BLaER1 treated with 17β-estradiol and CSF1 and Interleukin-3, amounts not matched to agents 10 nM and 100 nM (cell line): Measurements from ENCODE around the gene CD160.
"Not testable (repeated sequence)": the region's sequence is repeated elsewhere in the genome, so short reads cannot be mapped to it uniquely, and the experiment has no call there.

ENCODE experiments used
- H3K27ac ChIP-seq, 11 experiments: shearing (Covaris generic); formaldehyde crosslinking; 2 replicates each; pipeline ENCODE4 v1.8.1; 2022
- H3K27me3 ChIP-seq, 11 experiments: shearing (Covaris generic); formaldehyde crosslinking; 2 replicates each; pipeline ENCODE4 v1.8.1; 2022
- H3K36me3 ChIP-seq, 11 experiments: shearing (Covaris generic); formaldehyde crosslinking; 2 replicates each; pipeline ENCODE4 v1.8.1; 2022
- H3K4me1 ChIP-seq, 10 experiments: shearing (Covaris generic); formaldehyde crosslinking; 2 replicates each; pipeline ENCODE4 v1.8.1; 2022
- H3K4me2 ChIP-seq, 11 experiments: shearing (Covaris generic); formaldehyde crosslinking; 2 replicates each; pipeline ENCODE4 v1.8.1; 2022
- H3K4me3 ChIP-seq, 10 experiments: shearing (Covaris generic); formaldehyde crosslinking; 2 replicates each; pipeline ENCODE4 v1.8.1; 2022
- H3K9ac ChIP-seq, 11 experiments: shearing (Covaris generic); formaldehyde crosslinking; 2 replicates each; pipeline ENCODE4 v1.8.1; 2022
- H3K9me3 ChIP-seq, 11 experiments: shearing (Covaris generic); formaldehyde crosslinking; replicated peaks in 1 of 11; 2 replicates each; pipeline ENCODE4 v1.8.1; 2022
- H4K20me1 ChIP-seq, 11 experiments: shearing (Covaris generic); formaldehyde crosslinking; 2 replicates each; pipeline ENCODE4 v1.8.1; 2022
- Cebpa-rat ChIP-seq, 11 experiments: shearing (Covaris generic); IDR thresholded peaks; 2 replicates each; pipeline ENCODE4 v1.8.1; 2022

The CD160 gene

GRCh38 chr1:145719230-145720079, at the start of gene CD160:
CD160 (plus strand) TSS chr1:145719499; CDS start chr1:145728328, 8,829 bp downstream.
- TF ChIP-seq Cebpa-rat (IDR thresholded peaks at IDR 0.05) = no peak
- Histone ChIP-seq H4K20me1 (peaks cover 0 to 7% (median 0%) of the 10 kb centered on the region in 11 experiments; a peak in 1 of 22 replicates), H3K9me3 (no peaks in the 10 kb centered on the region), H3K4me3 (no peak within 1 kb of the TSS), H3K9ac (no peak within 1 kb of the TSS), H3K36me3 (no peaks in the 10 kb centered on the region), H3K27me3 (peaks cover 12 to 22% (median 17%) of the 10 kb centered on the region in 11 experiments; a peak in 20 of 22 replicates), H3K4me2 (no peak within 1 kb of the TSS), H3K27ac (no peak within 1 kb of the TSS), H3K4me1 (peaks cover 0 to 10% (median 4%) of the 10 kb centered on the region in 10 experiments; a peak in 7 of 20 replicates)

GRCh38 chr1:145670995-145671745, 48.1 kb upstream of the CD160 start:
- not testable (repeated sequence) for H3K36me3 ChIP-seq

GRCh38 chr1:145673217-145673616, 46.1 kb upstream of the CD160 start:
- H4K20me1 ChIP-seq, H3K4me3 ChIP-seq, H3K9me3 ChIP-seq, H3K4me1 ChIP-seq, H3K36me3 ChIP-seq, H3K9ac ChIP-seq, H3K27me3 ChIP-seq, H3K4me2 ChIP-seq, H3K27ac ChIP-seq: not testable (repeated sequence)

More at GRCh38 chr1:145670995-145671745, 48.1 kb upstream of the CD160 start:
- not testable (repeated sequence) for H3K4me3 ChIP-seq, H3K27me3 ChIP-seq, H3K4me2 ChIP-seq, H3K27ac ChIP-seq, H3K9ac ChIP-seq, H3K9me3 ChIP-seq, H3K4me1 ChIP-seq, H4K20me1 ChIP-seq

GRCh38 chr1:145684858-145685257, 34.4 kb upstream of the CD160 start:
- H3K9ac ChIP-seq, H3K36me3 ChIP-seq, H3K27me3 ChIP-seq, H3K4me1 ChIP-seq, H3K27ac ChIP-seq, H3K4me2 ChIP-seq, H4K20me1 ChIP-seq, H3K4me3 ChIP-seq, H3K9me3 ChIP-seq: not testable (repeated sequence)

GRCh38 chr1:145686078-145686477, 33.2 kb upstream of the CD160 start:
- peaks cover 12 to 18% (median 15%) of the 10 kb centered on the region in 10 experiments for H3K4me1 ChIP-seq
- H4K20me1 ChIP-seq, H3K9ac ChIP-seq, H3K4me2 ChIP-seq, H3K27me3 ChIP-seq, H3K27ac ChIP-seq, H3K4me3 ChIP-seq, H3K36me3 ChIP-seq, H3K9me3 ChIP-seq: not testable (repeated sequence)

- Histone ChIP-seq H3K4me1 (peaks cover 18 to 21% (median 19%) of the 10 kb centered on the region in 10 experiments), H3K9ac (no peak overlapping the region), H3K27ac (no peak overlapping the region), H3K4me3 (no peak overlapping the region), H3K27me3 (no peaks in the 10 kb centered on the region), H3K36me3 (no peaks in the 10 kb centered on the region), H3K4me2 (no peak overlapping the region), H3K9me3 (no peaks in the 10 kb centered on the region), H4K20me1 (no peaks in the 10 kb centered on the region; a peak in 1 of 22 replicates)
- no peak for TF ChIP-seq Cebpa-rat (IDR thresholded peaks at IDR 0.05)
Observed at GRCh38 chr1:145688328-145688727, 31.0 kb upstream of the CD160 start.

GRCh38 chr1:145688924-145689323, 30.4 kb upstream of the CD160 start:
- Histone ChIP-seq H3K27me3 (no peaks in the 10 kb centered on the region), H3K4me1 (peaks cover 18 to 21% (median 19%) of the 10 kb centered on the region in 10 experiments), H3K4me3 (no peak overlapping the region), H3K9me3 (no peaks in the 10 kb centered on the region), H3K36me3 (no peaks in the 10 kb centered on the region), H3K4me2 (no peak overlapping the region), H3K9ac (no peak overlapping the region), H3K27ac (no peak overlapping the region), H4K20me1 (no peaks in the 10 kb centered on the region; a peak in 1 of 22 replicates)
- TF ChIP-seq Cebpa-rat (IDR thresholded peaks at IDR 0.05) = no peak

GRCh38 chr1:145689922-145690321, 29.4 kb upstream of the CD160 start:
- no peaks in the 10 kb centered on the region for H3K36me3 ChIP-seq
- no peak overlapping the region; a peak in 1 of 22 replicates for H3K9ac ChIP-seq
- peak overlapping the region in 10 of 11 experiments; percentile 11 to 70 (median 48); a peak in 18 of 22 replicates for H3K4me2 ChIP-seq
- peak overlapping the region in 1 of 11 experiments; percentile 40; a peak in 1 of 22 replicates for H3K27ac ChIP-seq
- no peaks in the 10 kb centered on the region for H3K9me3 ChIP-seq
- H3K4me1 ChIP-seq = peaks cover 18 to 21% (median 19%) of the 10 kb centered on the region in 10 experiments
- TF ChIP-seq Cebpa-rat (IDR thresholded peaks at IDR 0.05) = no peak
- no peaks in the 10 kb centered on the region; a peak in 1 of 22 replicates for H4K20me1 ChIP-seq
- no peak overlapping the region for H3K4me3 ChIP-seq
- no peaks in the 10 kb centered on the region for H3K27me3 ChIP-seq
